Measurements from ENCODE around the gene CPZ.

CPZ gene

GRCh38 chr4:8644966-8645752 lies 52.6 kb downstream of the CPZ start:
- no peaks in the 10 kb centered on the region for H3K36me3 ChIP-seq (ENCODE audit: control insufficient read depth, insufficient read depth, low read length)
- H3K27me3 ChIP-seq (replicated peaks; ENCODE audit: control insufficient read depth, insufficient read depth, low read length), result no peaks in the 10 kb centered on the region; the same call in none of the 2 replicates
- no peak for TF ChIP-seq CTCF (IDR thresholded peaks at IDR 0.05; ENCODE audit: insufficient read depth, low read length, poor library complexity, severe bottlenecking)
- no peak overlapping the region for H3K4me3 ChIP-seq (replicated peaks; ENCODE audit: low read depth, low read length)
- DNase-seq (ENCODE audit: extremely low read depth, insufficient read length), result no peak

GRCh38 chr4:8645753-8646124 lies 53.2 kb downstream of the CPZ start:
- H3K36me3 ChIP-seq (ENCODE audit: control insufficient read depth, insufficient read depth, low read length), result no peaks in the 10 kb centered on the region
- DNase-seq (ENCODE audit: extremely low read depth, insufficient read length), result no peak
- no peak overlapping the region for H3K4me3 ChIP-seq (replicated peaks; ENCODE audit: low read depth, low read length)
- no peaks in the 10 kb centered on the region; the same call in none of the 2 replicates for H3K27me3 ChIP-seq (replicated peaks; ENCODE audit: control insufficient read depth, insufficient read depth, low read length)
- no peak for TF ChIP-seq CTCF (IDR thresholded peaks at IDR 0.05; ENCODE audit: insufficient read depth, low read length, poor library complexity, severe bottlenecking)

GRCh38 chr4:8646296-8647093 lies 53.9 kb downstream of the CPZ start:
- TF ChIP-seq CTCF (IDR thresholded peaks at IDR 0.05; ENCODE audit: insufficient read depth, low read length, poor library complexity, severe bottlenecking), result no peak
- H3K36me3 ChIP-seq (ENCODE audit: control insufficient read depth, insufficient read depth, low read length), result no peaks in the 10 kb centered on the region
- no peaks in the 10 kb centered on the region; the same call in none of the 2 replicates for H3K27me3 ChIP-seq (replicated peaks; ENCODE audit: control insufficient read depth, insufficient read depth, low read length)
- no peak for DNase-seq (ENCODE audit: extremely low read depth, insufficient read length)
- no peak overlapping the region for H3K4me3 ChIP-seq (replicated peaks; ENCODE audit: low read depth, low read length)

GRCh38 chr4:8647094-8647570 lies 54.6 kb downstream of the CPZ start:
- Histone ChIP-seq H3K4me3 (replicated peaks; ENCODE audit: low read depth, low read length) (no peak overlapping the region), H3K36me3 (ENCODE audit: control insufficient read depth, insufficient read depth, low read length) (no peaks in the 10 kb centered on the region), H3K27me3 (replicated peaks; ENCODE audit: control insufficient read depth, insufficient read depth, low read length) (no peaks in the 10 kb centered on the region; the same call in 1 of the 2 replicates)
- no peak for DNase-seq (ENCODE audit: extremely low read depth, insufficient read length)
- TF ChIP-seq CTCF (IDR thresholded peaks at IDR 0.05; ENCODE audit: insufficient read depth, low read length, poor library complexity, severe bottlenecking), result no peak

- no peak for DNase-seq (ENCODE audit: extremely low read depth, insufficient read length)
- no peaks in the 10 kb centered on the region; the same call in 1 of the 2 replicates for H3K27me3 ChIP-seq (replicated peaks; ENCODE audit: control insufficient read depth, insufficient read depth, low read length)
- no peak overlapping the region for H3K4me3 ChIP-seq (replicated peaks; ENCODE audit: low read depth, low read length)
- no peak for TF ChIP-seq CTCF (IDR thresholded peaks at IDR 0.05; ENCODE audit: insufficient read depth, low read length, poor library complexity, severe bottlenecking)
- no peaks in the 10 kb centered on the region for H3K36me3 ChIP-seq (ENCODE audit: control insufficient read depth, insufficient read depth, low read length)
These were observed 55.1 kb downstream of the CPZ start for GRCh38 chr4:8647626-8648025.

Measured in GM06990 (cell line).